GM21423 (cell line): ENCODE results near the gene PIK3C2G.

Experiments
- ATAC-seq: cut with Tn5 transposase; IDR thresholded peaks from one replicate; pipeline ENCODE4 v1.9.1; 2021; ENCODE audit warnings: mild to moderate bottlenecking, moderate library complexity; ENCODE audit not compliant: unreplicated experiment

Gene PIK3C2G

DNA sequence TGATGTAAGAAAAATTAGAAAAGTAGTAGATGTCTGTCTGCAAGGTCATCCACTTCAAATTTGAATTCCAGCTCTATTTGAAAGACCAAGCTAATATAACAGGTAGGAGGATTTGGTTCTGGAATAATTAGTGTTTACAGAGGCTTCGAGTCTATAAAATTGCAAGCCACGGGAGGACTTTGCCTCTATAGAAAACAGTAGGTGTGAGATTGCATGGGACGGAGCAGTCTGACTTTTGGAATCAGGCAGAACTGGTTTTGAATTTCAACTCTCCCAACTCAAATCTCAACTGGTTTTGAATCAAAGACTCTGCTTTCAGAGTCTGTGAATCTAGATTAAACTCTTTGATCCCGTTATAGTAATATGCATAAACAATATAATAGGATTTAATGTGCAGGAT lies 82.4 kb downstream of the PIK3C2G start:
- no peak for ATAC-seq

DNA sequence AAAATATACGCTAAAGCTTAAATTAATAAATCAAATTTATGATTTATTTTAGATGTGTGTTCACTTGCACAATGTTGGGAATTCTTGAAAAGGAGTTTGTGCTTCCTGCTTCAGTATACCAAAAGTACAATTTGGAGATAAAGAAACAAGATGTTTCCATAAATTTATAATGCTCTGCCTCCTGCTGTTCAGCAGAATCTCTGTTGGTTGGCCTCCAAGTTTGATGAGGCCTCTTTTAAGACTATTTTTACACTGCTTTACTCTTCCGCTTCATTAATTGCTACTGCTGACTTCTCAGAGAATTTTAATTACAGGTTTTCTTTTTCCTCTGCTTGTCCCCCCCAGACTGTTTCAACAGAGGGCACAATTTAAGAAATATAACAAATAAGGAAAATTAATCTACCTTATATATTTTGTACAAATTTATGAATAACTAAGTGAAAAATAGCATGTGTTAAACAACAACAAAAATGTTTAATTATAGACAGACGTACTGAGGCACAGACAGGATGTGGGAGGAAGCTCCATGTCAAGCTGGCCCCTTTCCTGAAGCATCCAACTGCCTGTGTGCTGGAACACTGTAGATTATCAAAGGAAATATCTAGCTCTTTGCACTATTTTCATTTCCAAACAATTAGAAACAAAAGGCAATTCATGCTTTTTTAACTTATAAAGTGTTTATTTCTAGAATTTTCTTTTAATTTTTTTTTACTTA lies 83.9 kb downstream of the PIK3C2G start:
- ATAC-seq = no peak

DNA sequence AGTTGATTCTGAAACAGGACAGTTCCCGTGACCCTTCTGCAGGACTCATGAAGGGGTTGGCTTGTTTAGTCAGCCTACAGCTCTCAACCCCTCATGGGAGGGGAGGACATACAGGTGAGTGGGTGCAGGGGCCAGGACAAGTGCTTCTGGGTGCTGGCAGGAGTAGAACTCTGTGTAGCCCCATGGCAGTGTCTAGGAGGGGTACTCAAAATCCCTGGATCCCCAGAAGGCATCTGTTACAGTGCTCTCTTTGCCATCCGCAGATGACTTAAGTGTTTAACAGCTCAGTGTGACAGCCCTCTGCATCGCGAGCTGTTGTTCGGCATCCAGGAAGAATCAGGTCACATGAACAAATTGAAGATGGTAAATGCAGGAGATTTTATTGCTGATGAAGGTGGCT lies 91.0 kb downstream of the PIK3C2G start:
- ATAC-seq = no peak

DNA sequence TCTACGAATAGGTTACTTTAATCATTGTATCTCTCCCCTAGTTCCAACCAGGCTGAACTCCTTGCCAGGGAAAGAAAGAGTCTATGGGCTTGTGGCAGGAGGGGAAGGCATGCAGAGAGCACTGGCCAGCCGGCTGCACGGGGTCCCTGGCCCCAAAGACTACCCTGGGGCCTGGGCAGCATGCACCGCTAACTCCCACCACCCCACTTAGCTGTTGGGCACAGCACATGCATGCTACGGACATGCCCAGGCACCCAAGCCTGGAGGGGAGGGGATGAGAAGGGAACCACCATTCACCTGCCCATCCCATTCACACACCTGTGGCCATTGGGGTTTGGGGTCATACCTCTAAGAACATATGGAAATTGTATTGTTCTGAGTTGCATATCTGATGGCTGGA lies 94.1 kb downstream of the PIK3C2G start:
- ATAC-seq = no peak

DNA sequence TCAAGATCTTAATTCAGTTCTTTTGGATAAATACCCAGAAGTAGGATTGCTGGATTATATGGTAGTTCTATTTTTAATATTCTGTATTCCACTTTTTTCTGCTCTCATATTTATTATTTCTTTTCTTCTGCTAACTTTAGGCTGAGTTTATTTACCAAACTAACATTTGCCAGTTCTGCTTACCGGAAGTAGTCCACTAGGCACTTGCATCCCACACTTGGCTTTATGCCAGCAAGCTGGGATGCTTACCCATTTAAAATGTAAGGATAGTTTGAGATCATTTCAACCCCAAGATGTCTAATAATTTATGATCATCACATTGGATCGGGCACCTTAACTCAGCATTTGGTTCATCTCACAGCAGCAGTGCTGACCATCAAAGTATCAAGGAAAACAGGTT lies 96.8 kb downstream of the PIK3C2G start:
- ATAC-seq = no peak

DNA sequence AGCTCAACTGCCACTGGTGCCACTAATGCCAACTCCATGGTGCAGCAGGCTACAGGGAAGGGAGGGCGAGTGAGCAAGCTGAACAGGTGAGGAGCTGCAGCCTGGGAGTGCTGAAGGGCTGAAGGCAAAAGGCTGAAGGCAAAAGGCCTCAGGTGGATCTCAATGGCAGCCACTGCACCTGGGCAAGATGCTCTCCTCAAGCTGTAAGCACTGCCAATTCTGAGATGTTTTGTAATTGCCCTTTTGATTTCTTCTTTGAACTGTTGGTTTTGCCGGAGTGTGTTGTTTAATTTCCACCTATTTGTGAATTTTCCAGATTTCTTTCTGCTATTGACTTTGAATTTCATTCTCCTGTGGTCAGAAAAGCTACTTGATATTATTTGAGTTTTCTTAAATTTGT lies 97.6 kb downstream of the PIK3C2G start:
- no peak for ATAC-seq

DNA sequence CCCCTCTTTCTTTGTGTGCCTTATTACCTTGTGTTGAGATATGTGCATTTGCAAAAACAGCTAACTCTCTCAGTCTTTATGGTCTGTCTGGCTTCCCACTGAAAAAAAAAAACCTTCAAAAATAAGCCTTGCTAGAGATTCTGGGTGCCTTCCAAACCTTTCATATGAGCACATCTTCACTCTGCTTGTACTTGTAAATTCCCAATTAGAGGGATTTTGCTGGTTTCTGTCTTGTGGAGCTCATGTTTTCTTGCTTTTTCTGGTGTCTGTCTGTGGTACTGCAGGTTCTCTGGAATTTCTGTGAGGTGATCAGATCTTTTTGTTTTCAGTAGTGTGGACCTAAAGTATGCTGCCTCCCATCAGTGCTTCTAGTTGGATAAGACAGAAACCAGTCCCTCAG lies 100.1 kb downstream of the PIK3C2G start:
- ATAC-seq = no peak

DNA sequence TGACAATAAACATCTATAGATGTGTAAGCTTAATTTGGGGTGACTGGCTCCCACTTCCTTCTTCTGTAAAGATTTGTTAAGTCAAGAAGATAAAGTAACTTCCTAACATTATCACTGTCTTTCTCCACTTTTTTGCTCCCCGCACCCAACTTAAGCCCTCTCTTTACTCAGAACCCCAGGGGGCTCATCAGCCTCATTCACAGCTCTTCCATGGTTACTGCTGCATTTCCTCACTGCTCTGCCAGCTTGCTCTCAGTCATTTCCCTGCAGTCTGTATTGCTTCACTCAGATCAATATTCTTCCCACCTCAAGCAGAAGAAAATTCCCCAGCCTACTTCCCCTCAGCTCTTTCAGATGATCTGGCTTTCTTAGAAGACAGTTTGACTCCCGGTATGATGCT lies 102.0 kb downstream of the PIK3C2G start:
- ATAC-seq = no peak

DNA sequence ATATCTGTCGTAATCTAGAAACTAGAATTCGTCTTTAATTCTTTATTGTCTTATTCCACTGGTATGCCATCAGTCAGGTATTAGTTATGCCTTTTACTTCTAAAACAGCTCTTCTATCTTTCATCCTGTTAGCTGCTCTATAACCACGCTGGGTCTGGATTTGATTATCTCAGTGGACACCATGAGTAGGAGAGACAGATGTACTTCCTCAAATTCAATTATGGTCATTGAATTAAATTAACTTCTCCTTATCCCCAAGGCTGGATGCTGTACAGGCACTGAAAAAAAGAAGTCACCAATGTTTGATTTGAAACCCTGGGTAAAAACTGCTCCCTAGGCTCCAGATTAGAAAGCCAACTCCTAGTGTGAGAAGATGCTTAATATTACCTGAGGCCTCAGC lies 107.3 kb downstream of the PIK3C2G start:
- no peak for ATAC-seq

DNA sequence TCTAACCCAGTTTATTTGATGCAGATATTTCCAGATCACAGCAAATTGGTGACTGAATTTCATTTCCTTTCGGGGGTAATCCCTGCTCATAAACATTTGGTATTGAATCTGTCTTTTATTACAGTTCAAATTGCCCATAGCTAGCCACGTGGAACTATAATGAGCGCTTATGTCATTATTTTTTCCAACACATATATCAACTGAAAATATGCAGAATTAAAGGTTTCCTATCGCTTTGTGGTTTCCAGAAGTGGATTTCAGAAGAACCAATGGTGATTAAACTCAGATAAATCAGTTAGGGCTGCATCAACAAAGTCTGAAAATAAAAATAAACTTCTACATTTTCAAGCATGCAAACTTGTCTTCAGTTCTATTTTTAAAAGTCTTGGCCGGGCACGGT lies 111.9 kb downstream of the PIK3C2G start:
- ATAC-seq = no peak

DNA sequence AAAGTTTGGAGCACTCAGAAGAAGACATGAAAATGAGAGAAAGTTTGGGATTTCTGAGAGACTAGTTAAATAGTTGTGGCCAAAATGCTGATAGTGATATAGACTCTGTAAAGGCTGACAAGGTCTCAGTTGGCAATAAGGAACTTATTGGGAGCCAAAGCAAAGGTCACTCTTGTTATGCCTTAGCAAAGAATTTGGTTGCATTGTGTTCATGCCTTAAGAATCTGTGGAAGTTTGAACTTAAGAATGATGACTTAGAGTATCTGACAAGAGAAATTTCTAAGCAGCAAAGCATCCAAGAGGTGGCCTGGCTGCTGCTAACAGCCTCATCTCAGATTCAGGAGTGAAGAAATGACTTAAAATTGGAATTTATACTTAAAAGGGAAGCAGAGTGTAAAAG lies 113.8 kb downstream of the PIK3C2G start:
- ATAC-seq = no peak

DNA sequence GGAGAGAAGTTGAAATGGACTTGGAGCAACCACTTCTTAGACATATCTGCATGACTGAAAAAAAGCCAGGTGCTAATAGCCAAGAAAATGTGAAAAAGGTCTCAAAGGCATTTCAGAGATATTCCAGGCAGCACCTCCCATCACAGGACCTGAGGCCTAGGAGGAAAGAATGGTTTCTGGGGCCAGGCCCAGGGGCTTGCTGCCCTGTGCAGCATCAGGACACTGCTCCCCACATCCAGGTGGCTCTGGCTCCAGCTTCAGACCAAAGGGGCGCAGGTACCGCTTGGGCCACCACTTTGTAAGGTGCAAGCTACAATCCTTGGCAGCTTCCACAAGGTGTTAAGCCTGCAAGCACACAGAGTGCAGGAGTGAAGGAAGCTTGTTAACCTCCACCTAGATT lies 114.3 kb downstream of the PIK3C2G start:
- ATAC-seq = no peak

DNA sequence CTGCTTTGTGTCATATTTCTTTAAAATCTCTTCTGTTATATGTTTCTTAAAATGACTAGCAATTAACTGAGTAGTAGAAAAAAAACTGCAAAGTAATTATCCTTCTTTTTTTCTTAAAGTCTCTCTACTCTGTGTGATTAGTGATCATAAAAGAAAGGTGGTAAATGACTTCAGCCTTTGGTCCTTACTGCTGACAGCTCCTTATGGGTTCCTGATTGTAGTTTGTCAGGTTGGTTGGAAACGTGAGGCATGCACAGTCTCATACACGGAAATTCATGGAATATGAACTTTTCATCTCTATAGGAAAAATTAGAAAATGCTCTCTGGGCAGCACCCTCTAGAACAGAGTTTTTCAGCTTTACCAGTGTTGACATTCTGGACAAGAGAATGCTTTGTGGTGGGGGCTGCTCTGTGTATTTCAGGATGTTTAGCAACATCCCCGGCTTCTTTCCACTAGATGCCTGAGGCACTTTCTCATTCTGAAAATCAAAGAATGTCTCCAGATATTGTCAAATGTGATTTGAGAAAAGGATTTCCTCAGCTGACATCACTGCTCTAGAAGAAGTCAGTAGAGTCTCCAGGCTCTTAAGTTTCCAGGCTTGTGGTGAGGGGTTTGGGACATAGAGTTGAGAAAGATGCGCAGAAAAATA lies 121.0 kb downstream of the PIK3C2G start:
- no peak for ATAC-seq

DNA sequence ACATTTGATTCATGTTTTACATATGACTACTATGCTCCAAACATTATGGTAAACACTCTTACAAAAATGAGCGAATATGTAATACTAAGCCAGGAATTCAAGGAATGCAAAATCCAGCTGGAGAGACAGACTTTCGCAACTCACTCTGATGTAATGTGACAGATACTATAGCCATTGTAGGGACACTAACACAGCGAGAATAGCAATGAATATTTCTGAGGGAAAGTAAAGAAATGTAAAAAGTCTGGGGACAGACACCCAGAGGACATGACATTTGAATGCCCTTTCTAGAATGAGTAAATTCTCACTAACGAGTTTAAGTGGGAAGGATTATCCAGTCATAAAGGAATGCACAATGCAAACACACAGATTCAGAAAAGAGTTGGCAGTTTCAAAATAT lies 121.9 kb downstream of the PIK3C2G start:
- ATAC-seq = no peak

DNA sequence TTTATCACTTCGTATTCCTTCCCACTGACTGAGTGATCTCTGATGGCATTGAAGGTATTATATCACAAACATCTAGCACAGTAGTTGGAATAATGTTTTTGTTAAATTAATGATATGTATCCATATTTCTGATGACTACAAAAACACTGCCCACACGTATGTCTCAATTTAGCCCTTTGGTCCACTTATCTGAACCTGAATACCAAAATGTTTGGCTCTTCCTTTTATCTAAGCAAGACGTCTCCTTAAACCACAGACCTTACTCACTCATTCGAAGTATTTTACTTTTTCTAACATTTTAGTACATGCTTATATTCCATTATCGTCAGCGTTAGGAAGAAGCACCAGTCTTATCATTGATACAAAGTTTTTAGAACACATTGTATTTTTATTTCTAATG lies 126.4 kb downstream of the PIK3C2G start:
- no peak for ATAC-seq

DNA sequence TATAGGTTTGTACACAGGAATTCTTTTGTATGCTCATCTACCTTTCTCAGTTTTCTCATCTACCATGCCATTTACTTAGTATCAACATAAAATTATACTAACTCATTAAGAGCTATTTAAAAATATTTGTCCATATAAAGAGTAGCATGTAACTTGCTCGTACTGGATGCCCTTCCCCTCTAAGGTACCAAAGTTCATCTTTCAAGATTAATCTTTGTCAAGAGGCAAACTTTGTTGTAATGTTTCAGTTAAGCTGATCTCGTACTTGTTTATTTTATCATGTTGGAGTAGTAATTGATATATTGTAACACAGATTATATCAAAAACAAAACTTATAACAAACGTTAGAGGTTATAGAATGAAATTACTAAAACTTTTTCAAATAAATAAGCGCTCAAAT lies 128.5 kb downstream of the PIK3C2G start:
- no peak for ATAC-seq

DNA sequence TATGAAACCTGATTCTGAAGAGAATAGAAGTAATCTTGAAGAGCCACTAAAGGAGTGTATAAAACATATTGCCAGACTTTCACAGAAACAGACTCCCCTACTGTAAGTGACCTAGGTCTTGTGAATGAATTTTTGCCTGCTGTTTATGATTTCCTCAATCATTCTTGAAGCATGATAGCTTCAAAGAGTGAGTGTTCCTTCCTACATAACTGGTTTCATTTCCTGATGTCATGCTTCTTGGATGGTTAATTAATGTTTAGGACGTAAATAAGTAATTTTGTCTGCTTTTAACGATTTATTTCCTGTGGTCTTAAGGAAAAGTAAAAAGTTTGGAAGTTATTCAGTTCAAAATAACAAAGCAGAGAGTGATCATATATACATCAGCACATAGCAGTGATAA lies 129.8 kb downstream of the PIK3C2G start:
- no peak for ATAC-seq

DNA sequence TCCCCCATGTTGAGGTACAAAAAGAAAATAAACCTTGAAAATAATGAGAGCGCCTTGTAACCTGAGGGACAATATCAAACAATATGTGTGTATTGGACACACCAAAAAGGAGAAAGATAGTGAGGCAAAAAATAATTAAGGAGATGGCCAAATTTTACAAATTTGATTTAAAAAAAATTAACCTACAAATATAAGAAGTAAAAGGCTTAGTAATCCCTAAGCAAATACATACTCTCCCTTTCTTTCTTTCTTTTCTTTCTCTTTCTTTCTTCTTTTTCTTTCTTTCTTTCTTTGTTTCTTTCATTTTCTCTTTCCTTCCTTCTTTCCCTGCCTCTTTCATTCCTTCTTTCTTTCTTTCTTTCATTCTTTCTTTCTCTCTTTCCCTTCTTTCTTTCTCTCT lies 133.4 kb downstream of the PIK3C2G start:
- ATAC-seq = no peak

DNA sequence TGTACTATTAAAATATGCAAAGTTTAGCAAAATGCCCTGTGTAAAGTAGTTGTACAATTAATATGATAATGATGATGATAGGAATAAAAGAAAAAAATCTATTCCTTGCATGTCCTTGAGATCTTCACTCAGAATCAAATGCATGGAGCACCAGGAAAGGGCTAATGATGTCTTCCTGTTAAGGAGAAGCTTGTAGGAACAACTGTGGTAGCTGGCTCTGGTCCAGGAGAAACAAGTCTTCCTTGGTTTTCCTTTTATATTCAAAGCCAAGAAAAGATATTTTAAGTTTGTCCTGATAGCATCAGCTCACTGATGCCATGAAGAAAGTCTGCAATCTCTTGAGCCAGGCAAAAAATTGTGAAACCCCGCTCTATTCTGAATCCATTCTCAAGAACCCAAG lies 138.9 kb downstream of the PIK3C2G start:
- no peak for ATAC-seq

DNA sequence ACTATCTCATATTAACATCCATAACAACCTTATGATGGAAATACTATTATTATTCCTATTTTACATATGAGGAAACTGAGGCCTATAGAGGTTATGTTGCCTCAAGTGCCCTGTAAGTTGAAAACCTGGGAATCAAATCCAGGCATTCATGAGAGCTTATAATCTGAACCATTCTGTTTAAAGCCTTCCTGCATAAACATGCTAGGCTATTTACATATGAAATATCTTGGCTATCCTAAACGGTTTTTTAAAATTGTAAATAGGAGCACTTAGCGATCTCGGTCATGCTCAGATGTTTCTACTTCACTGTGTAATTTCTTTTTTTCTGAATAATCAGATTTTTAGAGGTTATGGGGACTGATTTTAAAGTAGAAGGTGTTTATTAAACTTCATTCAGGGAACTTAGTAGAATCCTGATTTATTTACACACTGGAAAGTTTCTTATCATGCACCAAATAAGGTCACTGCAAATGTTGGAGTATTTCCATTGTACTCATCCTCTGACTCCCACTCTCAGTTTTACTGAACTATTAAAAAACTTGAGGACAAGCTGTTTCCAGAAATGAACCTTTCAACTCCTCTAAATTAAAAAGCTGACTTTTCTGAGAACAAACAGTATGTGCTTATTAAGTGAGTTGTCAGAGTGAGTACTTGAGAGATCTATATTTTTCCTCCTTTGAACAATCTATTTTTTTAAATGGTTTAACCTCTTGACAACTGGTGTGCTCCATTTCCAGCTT lies 141.7 kb downstream of the PIK3C2G start:
- ATAC-seq = no peak

DNA sequence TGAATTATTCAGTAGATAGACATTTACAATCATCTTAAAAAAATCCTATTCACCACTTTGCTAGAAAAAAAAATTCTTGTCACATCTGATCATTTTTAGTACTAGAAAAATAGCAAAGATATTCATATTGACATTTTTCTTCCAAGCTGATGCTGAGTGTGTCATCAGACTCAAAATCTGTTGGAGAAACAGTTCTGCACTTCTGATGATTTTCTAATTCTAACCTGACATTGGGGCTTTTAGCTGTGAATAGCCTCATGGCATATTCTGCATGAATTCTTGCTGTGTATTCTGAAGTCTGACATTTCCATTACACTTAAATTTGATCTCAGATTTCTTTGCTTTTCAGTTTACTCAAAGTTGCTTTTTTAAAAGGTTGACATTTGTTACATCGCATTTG lies 150.1 kb downstream of the PIK3C2G start:
- no peak for ATAC-seq

DNA sequence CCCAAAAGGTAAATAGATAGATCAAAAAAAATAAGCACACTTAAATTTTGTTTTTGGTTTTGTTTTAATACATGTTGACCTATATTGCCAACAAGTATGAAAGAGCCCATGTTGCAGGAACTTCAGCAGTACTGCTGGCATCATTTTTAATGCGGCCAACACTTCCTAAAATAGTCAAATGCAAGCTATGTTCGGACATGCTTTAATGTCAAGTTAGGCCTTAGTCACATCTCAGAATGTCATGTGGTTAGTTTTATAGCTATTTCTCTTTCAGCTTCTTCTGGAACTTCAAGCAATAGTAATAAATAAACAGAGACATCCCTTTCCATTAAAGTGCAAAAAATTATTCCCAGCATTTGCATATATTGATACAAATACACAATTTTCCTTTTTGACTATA lies 153.4 kb downstream of the PIK3C2G start:
- ATAC-seq = no peak
